ENCODE data around the gene CCDC24. TPM values are rescaled to one million over a fixed set of nuclear protein-coding genes. Genes with fewer than 3 reads are reported as not detected.

CCDC24 gene
- polyA plus RNA-seq, 4 donors: 5.8 to 35.1 (median 24.2) TPM

GRCh38 chr1:44035726-44036408 lies 44.5 kb downstream of the CCDC24 start:
- H3K9me3 ChIP-seq (ENCODE audit: control insufficient read depth in 2 of 2, insufficient read depth in 1 of 2, low read depth in 1 of 2, low read length in 1 of 2): no peaks in the 10 kb centered on the region
- H3K4me3 ChIP-seq (ENCODE audit: low read depth in 1 of 3, low read length in 3 of 3): no peak overlapping the region
- 24 to 39% (median 34%) methylated on average over 8 of the region's 8 CpGs for WGBS, 3 donors
- peaks cover 0 to 40% (median 5%) of the 10 kb centered on the region in 3 donors for H3K4me1 ChIP-seq (ENCODE audit: control insufficient read depth in 3 of 3, insufficient read depth in 2 of 3, low read depth in 1 of 3, low read length in 2 of 3)
- H3K27ac ChIP-seq (ENCODE audit: low read depth in 1 of 3, low read length in 2 of 3): peak overlapping the region in 1 of 3 donors; percentile 42
- FAIRE-seq: no peak
- no peaks in the 10 kb centered on the region for H3K36me3 ChIP-seq (ENCODE audit: control insufficient read depth in 3 of 3, insufficient read depth in 2 of 3, low read depth in 1 of 3, low read length in 3 of 3)
- peak; percentile 53 to 71 for DNase-seq
- H3K27me3 ChIP-seq (ENCODE audit: control insufficient read depth in 3 of 3, insufficient read depth in 3 of 3, low read length in 3 of 3): no peaks in the 10 kb centered on the region

GRCh38 chr1:44036409-44037139 lies 45.2 kb downstream of the CCDC24 start:
- H3K36me3 ChIP-seq (ENCODE audit: control insufficient read depth in 3 of 3, insufficient read depth in 2 of 3, low read depth in 1 of 3, low read length in 3 of 3): no peaks in the 10 kb centered on the region
- H3K4me3 ChIP-seq (ENCODE audit: low read depth in 1 of 3, low read length in 3 of 3): no peak overlapping the region
- WGBS, 3 donors: 4 to 14% (median 12%) methylated on average over 6 of the region's 6 CpGs
- H3K9me3 ChIP-seq (ENCODE audit: control insufficient read depth in 2 of 2, insufficient read depth in 1 of 2, low read depth in 1 of 2, low read length in 1 of 2): no peaks in the 10 kb centered on the region
- FAIRE-seq (no peak), DNase-seq (peak; percentile 76 to 82)
- H3K27me3 ChIP-seq (ENCODE audit: control insufficient read depth in 3 of 3, insufficient read depth in 3 of 3, low read length in 3 of 3): no peaks in the 10 kb centered on the region
- peak overlapping the region in 1 of 3 donors; percentile 42 for H3K27ac ChIP-seq (ENCODE audit: low read depth in 1 of 3, low read length in 2 of 3)
- peaks cover 0 to 35% (median 4%) of the 10 kb centered on the region in 3 donors for H3K4me1 ChIP-seq (ENCODE audit: control insufficient read depth in 3 of 3, insufficient read depth in 2 of 3, low read depth in 1 of 3, low read length in 2 of 3)

GRCh38 chr1:44037154-44037553 lies 45.8 kb downstream of the CCDC24 start:
- Histone ChIP-seq H3K27ac (ENCODE audit: low read depth in 1 of 3, low read length in 2 of 3) (no peak overlapping the region), H3K36me3 (ENCODE audit: control insufficient read depth in 3 of 3, insufficient read depth in 2 of 3, low read depth in 1 of 3, low read length in 3 of 3) (no peaks in the 10 kb centered on the region), H3K4me1 (ENCODE audit: control insufficient read depth in 3 of 3, insufficient read depth in 2 of 3, low read depth in 1 of 3, low read length in 2 of 3) (peaks cover 0 to 29% (median 0%) of the 10 kb centered on the region in 3 donors), H3K27me3 (ENCODE audit: control insufficient read depth in 3 of 3, insufficient read depth in 3 of 3, low read length in 3 of 3) (no peaks in the 10 kb centered on the region), H3K9me3 (ENCODE audit: control insufficient read depth in 2 of 2, insufficient read depth in 1 of 2, low read depth in 1 of 2, low read length in 1 of 2) (no peaks in the 10 kb centered on the region), H3K4me3 (ENCODE audit: low read depth in 1 of 3, low read length in 3 of 3) (no peak overlapping the region)
- DNase-seq (no peak), FAIRE-seq (no peak)
- WGBS, 3 donors: 72 to 89% (median 74%) methylated on average over 5 of the region's 5 CpGs

- no peak overlapping the region for H3K4me3 ChIP-seq (ENCODE audit: low read depth in 1 of 3, low read length in 3 of 3)
- no peak for FAIRE-seq
- peaks cover 0 to 18% (median 0%) of the 10 kb centered on the region in 3 donors for H3K4me1 ChIP-seq (ENCODE audit: control insufficient read depth in 3 of 3, insufficient read depth in 2 of 3, low read depth in 1 of 3, low read length in 2 of 3)
- H3K9me3 ChIP-seq (ENCODE audit: control insufficient read depth in 2 of 2, insufficient read depth in 1 of 2, low read depth in 1 of 2, low read length in 1 of 2): no peaks in the 10 kb centered on the region
- 83 to 89% (median 88%) methylated on average over 2 of the region's 2 CpGs for WGBS, 3 donors
- no peaks in the 10 kb centered on the region for H3K36me3 ChIP-seq (ENCODE audit: control insufficient read depth in 3 of 3, insufficient read depth in 2 of 3, low read depth in 1 of 3, low read length in 3 of 3)
- H3K27me3 ChIP-seq (ENCODE audit: control insufficient read depth in 3 of 3, insufficient read depth in 3 of 3, low read length in 3 of 3): no peaks in the 10 kb centered on the region
- no peak for DNase-seq
- no peak overlapping the region for H3K27ac ChIP-seq (ENCODE audit: low read depth in 1 of 3, low read length in 2 of 3)
Observed at GRCh38 chr1:44038876-44039657, 47.7 kb downstream of the CCDC24 start.

DNA sequence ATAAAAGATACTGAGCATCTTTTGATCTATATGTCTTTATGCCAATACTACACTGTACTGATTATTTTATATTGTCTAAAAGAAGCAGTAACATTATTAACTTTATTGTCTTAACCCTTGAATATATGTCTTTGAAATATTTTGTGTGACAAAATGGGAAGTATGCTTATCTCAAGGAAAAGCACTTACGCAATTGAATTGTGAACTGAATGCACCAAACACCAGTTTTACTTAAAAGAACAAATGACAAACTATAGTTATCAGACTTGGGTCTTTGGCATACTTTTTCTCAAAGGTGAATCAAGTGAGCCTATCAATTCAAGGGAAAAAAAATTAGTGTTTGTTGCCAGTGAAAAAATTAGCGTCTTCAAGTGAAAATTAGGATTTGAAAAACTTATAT lies 49.0 kb downstream of the CCDC24 start:
- H3K36me3 ChIP-seq (ENCODE audit: control insufficient read depth in 3 of 3, insufficient read depth in 2 of 3, low read depth in 1 of 3, low read length in 3 of 3): no peaks in the 10 kb centered on the region
- peaks cover 0 to 15% (median 0%) of the 10 kb centered on the region in 3 donors for H3K4me1 ChIP-seq (ENCODE audit: control insufficient read depth in 3 of 3, insufficient read depth in 2 of 3, low read depth in 1 of 3, low read length in 2 of 3)
- no peak for FAIRE-seq
- DNase-seq: no peak
- no peaks in the 10 kb centered on the region for H3K27me3 ChIP-seq (ENCODE audit: control insufficient read depth in 3 of 3, insufficient read depth in 3 of 3, low read length in 3 of 3)
- no peak overlapping the region for H3K4me3 ChIP-seq (ENCODE audit: low read depth in 1 of 3, low read length in 3 of 3)
- H3K9me3 ChIP-seq (ENCODE audit: control insufficient read depth in 2 of 2, insufficient read depth in 1 of 2, low read depth in 1 of 2, low read length in 1 of 2): no peaks in the 10 kb centered on the region
- 83 to 88% (median 88%) methylated on average over 2 of the region's 2 CpGs for WGBS, 3 donors
- no peak overlapping the region for H3K27ac ChIP-seq (ENCODE audit: low read depth in 1 of 3, low read length in 2 of 3)

- Histone ChIP-seq H3K36me3 (ENCODE audit: control insufficient read depth in 3 of 3, insufficient read depth in 2 of 3, low read depth in 1 of 3, low read length in 3 of 3) (no peaks in the 10 kb centered on the region), H3K9me3 (ENCODE audit: control insufficient read depth in 2 of 2, insufficient read depth in 1 of 2, low read depth in 1 of 2, low read length in 1 of 2) (no peaks in the 10 kb centered on the region), H3K27ac (ENCODE audit: low read depth in 1 of 3, low read length in 2 of 3) (no peak overlapping the region), H3K27me3 (ENCODE audit: control insufficient read depth in 3 of 3, insufficient read depth in 3 of 3, low read length in 3 of 3) (no peaks in the 10 kb centered on the region), H3K4me1 (ENCODE audit: control insufficient read depth in 3 of 3, insufficient read depth in 2 of 3, low read depth in 1 of 3, low read length in 2 of 3) (peaks cover 0 to 11% (median 0%) of the 10 kb centered on the region in 3 donors), H3K4me3 (ENCODE audit: low read depth in 1 of 3, low read length in 3 of 3) (no peak overlapping the region)
- WGBS, 3 donors: 76 to 79% (median 77%) methylated on average over 4 of the region's 4 CpGs
- DNase-seq: no peak
- FAIRE-seq: no peak
Observed at GRCh38 chr1:44040846-44041245, 49.4 kb downstream of the CCDC24 start.

DNA sequence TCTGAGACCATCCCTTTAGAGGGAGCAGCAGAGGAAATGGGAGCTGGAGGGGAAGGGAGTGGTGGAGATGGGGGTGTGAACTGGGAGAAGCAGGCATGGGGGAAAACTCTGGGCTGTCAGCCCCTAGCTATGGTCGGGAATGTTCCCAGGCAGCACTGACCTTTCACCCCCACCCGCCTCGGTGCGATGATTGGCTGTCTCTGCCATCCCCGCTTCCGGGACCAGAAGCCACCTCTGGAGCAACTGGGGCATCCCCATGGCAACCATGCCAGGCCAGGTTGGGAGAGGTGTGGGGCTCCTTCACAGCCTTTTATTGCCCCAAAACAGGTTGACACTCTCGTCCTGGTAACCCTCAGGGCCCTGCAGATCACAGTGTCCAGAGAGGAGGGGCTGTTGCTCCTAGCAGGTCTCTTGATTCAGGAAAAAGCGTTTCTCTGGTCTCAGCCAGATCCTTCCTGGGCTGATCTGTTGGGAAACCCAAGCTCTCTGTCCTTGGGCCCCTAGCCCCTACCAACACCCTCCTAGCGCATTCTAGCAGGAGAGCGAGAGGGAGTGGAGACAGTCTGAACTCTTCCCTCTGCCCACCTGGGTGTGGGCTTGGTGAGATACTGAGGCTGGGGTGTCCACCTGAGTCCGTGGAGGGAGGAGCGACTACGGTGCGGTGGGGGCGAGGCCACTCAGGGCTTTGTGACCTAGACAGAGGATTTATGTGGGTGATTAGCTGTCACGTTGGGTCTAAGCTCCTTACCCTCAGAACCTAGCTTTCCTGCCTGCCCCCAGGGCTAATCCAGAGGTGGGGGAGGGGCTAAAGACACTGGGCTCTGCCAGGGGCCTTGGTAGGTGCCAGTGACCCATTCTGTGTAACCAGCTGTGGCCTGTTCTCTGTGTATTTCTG lies 52.0 kb downstream of the CCDC24 start:
- no peak overlapping the region for H3K27ac ChIP-seq (ENCODE audit: low read depth in 1 of 3, low read length in 2 of 3)
- DNase-seq (no peak), FAIRE-seq (no peak)
- no peaks in the 10 kb centered on the region for H3K27me3 ChIP-seq (ENCODE audit: control insufficient read depth in 3 of 3, insufficient read depth in 3 of 3, low read length in 3 of 3)
- no peaks in the 10 kb centered on the region for H3K36me3 ChIP-seq (ENCODE audit: control insufficient read depth in 3 of 3, insufficient read depth in 2 of 3, low read depth in 1 of 3, low read length in 3 of 3)
- 63 to 82% (median 74%) methylated on average over 16 of the region's 16 CpGs for WGBS, 3 donors
- H3K9me3 ChIP-seq (ENCODE audit: control insufficient read depth in 2 of 2, insufficient read depth in 1 of 2, low read depth in 1 of 2, low read length in 1 of 2): no peaks in the 10 kb centered on the region
- peaks cover 0 to 12% (median 0%) of the 10 kb centered on the region in 3 donors for H3K4me1 ChIP-seq (ENCODE audit: control insufficient read depth in 3 of 3, insufficient read depth in 2 of 3, low read depth in 1 of 3, low read length in 2 of 3)
- H3K4me3 ChIP-seq (ENCODE audit: low read depth in 1 of 3, low read length in 3 of 3): no peak overlapping the region

All from small intestine (tissue), 7 donors.